HFFc6 (cell line): ENCODE results near the gene IFT81. TPM values are rescaled to one million over a fixed set of nuclear protein-coding genes. Genes with fewer than 3 reads are reported as not detected.

Source experiments
- DNase-seq: peaks from one replicate; pipeline ENCODE4 v3.0.0-alpha.2; 2018
- H3K27ac Mint-ChIP-seq: 2 replicates; pipeline ENCODE4 v1.8.0; 2020; ENCODE audit warnings: mild to moderate bottlenecking, mixed read lengths
- H3K27me3 Mint-ChIP-seq: 2 replicates; pipeline ENCODE4 v1.8.0; 2021; ENCODE audit warnings: mild to moderate bottlenecking, moderate library complexity, mixed read lengths; ENCODE audit not compliant: insufficient read depth
- H3K36me3 Mint-ChIP-seq: 2 replicates; pipeline ENCODE4 v1.8.0; 2021; ENCODE audit warnings: low read depth, mixed read lengths
- H3K4me1 Mint-ChIP-seq: 2 replicates; pipeline ENCODE4 v1.8.0; 2020; ENCODE audit warnings: low read depth, mixed read lengths
- H3K4me3 Mint-ChIP-seq: 2 replicates; pipeline ENCODE4 v1.8.0; 2020; ENCODE audit warnings: mild to moderate bottlenecking, moderate library complexity, mixed read lengths
- H3K9me3 Mint-ChIP-seq: 2 replicates; pipeline ENCODE4 v1.8.0; 2020; ENCODE audit warnings: mild to moderate bottlenecking, mixed read lengths
- CTCF ChIP-seq: fragments of 200-600 bp; sonication (generic); IDR thresholded peaks from 2 replicates; pipeline ENCODE4 v1.5.0; 2021; ENCODE audit warnings: antibody characterized with exemption, mild to moderate bottlenecking
- total RNA-seq, 6 experiments: library from RNA; stranded (reverse); fragmentation: NEBNext Ultra II Directional; extraction: Animal tissue kit (Norgen Biotek cat#: 25700); gene quantifications; 2 replicates in 1 of 6; 3 replicates in 5 of 6; pipeline ENCODE4 v1.2.3, GENCODE V29; 2021

The IFT81 gene
- total RNA-seq, 6 experiments from 2014 or later, result 9.4 to 14.4 (median 12.8) TPM

DNA sequence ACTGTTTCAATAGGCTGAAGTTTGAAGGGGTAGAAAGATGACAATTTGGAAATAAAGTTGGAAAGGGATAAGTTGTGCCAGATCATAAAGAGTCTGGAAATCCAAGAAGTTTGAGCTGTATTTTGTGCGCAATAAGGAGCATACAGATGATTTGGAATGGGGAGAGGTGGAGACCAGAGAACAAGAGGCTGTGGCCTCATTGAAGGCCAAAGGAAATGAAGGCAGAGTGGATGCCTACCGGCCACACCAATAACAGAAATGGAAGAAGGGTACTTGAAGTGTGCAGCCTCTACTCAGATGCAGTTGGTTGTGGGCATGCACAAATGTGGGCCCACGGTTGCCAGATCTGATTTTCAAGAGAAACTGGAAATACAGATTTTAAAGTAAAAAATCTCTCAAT lies 2.4 kb downstream of the IFT81 start:
- no peak for TF ChIP-seq CTCF
- Mint-ChIP-seq H3K27me3 (no peaks in the 10 kb centered on the region), H3K4me3 (no peak overlapping the region; the same call in 1 of the 2 replicates), H3K9me3 (no peaks in the 10 kb centered on the region), H3K36me3 (peaks cover under 1% of the 10 kb centered on the region), H3K27ac (peak overlapping the region; percentile 34; the same call in 1 of the 2 replicates), H3K4me1 (peaks cover 20% of the 10 kb centered on the region)
- DNase-seq, result no peak

- Mint-ChIP-seq H3K27ac (peak overlapping the region; percentile 84), H3K4me1 (peaks cover 29% of the 10 kb centered on the region), H3K4me3 (peak overlapping the region; percentile 50; the same call in 1 of the 2 replicates), H3K9me3 (no peaks in the 10 kb centered on the region), H3K36me3 (peaks cover 6% of the 10 kb centered on the region), H3K27me3 (no peaks in the 10 kb centered on the region)
- peak; percentile 60 for DNase-seq
- TF ChIP-seq CTCF, result no peak
Measured at GRCh38 chr12:110134691-110135411, 10.7 kb downstream of the IFT81 start.

GRCh38 chr12:110135806-110136205 lies 11.6 kb downstream of the IFT81 start:
- H3K9me3 Mint-ChIP-seq, result no peaks in the 10 kb centered on the region
- no peak for DNase-seq
- H3K36me3 Mint-ChIP-seq, result peaks cover 10% of the 10 kb centered on the region
- peak overlapping the region; percentile 54; the same call in 1 of the 2 replicates for H3K27ac Mint-ChIP-seq
- no peak overlapping the region for H3K4me3 Mint-ChIP-seq
- H3K4me1 Mint-ChIP-seq, result peaks cover 29% of the 10 kb centered on the region
- TF ChIP-seq CTCF, result no peak
- no peaks in the 10 kb centered on the region for H3K27me3 Mint-ChIP-seq

GRCh38 chr12:110137786-110138185 lies 13.6 kb downstream of the IFT81 start:
- Mint-ChIP-seq H3K27ac (no peak overlapping the region), H3K36me3 (peaks cover 4% of the 10 kb centered on the region), H3K9me3 (no peaks in the 10 kb centered on the region), H3K4me1 (peaks cover 35% of the 10 kb centered on the region), H3K27me3 (no peaks in the 10 kb centered on the region), H3K4me3 (no peak overlapping the region)
- TF ChIP-seq CTCF, result no peak
- DNase-seq, result no peak

DNA sequence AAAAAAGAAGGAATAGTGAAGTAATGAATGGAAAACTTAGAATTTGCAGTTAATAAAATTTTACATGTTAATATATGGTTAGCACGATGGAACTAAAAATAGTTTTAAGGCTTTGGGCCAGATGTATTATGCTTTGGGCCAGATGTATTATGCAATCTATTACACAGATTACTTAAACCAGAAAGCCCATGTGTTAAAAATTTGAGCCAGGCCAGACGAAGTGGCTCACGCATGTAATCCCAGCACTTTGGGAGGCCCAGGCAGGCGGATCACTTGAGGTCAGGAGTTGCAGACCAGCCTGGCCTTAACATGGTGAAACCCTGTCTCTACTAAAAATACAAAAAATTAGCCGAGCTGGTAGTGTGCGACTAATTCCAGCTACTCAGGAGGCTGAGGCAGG lies 17.2 kb downstream of the IFT81 start:
- H3K4me3 Mint-ChIP-seq, result no peak overlapping the region
- H3K27ac Mint-ChIP-seq, result peak overlapping the region; percentile 36; the same call in 1 of the 2 replicates
- H3K4me1 Mint-ChIP-seq, result peaks cover 7% of the 10 kb centered on the region
- H3K27me3 Mint-ChIP-seq, result no peaks in the 10 kb centered on the region
- TF ChIP-seq CTCF, result no peak
- peak; percentile 53 for DNase-seq
- peaks cover 4% of the 10 kb centered on the region for H3K36me3 Mint-ChIP-seq
- H3K9me3 Mint-ChIP-seq, result no peaks in the 10 kb centered on the region
